ENCODE measurements around the gene COL4A1. TPM values are rescaled to one million over a fixed set of nuclear protein-coding genes. Genes with fewer than 3 reads are reported as not detected.
A peak's percentile ranks its signal among the peaks of the same experiment; 100 is the strongest.

Gene COL4A1
- polyA plus RNA-seq, 4 donors: 3.1 to 85.7 (median 32.2) TPM

- no peaks in the 10 kb centered on the region for H3K27me3 ChIP-seq (ENCODE audit: control insufficient read depth in 3 of 3, insufficient read depth in 3 of 3, low read length in 3 of 3)
- H3K9me3 ChIP-seq (ENCODE audit: control insufficient read depth in 2 of 2, insufficient read depth in 1 of 2, low read depth in 1 of 2, low read length in 1 of 2): no peaks in the 10 kb centered on the region
- H3K4me3 ChIP-seq (ENCODE audit: low read depth in 1 of 3, low read length in 3 of 3): no peak overlapping the region
- H3K4me1 ChIP-seq (ENCODE audit: control insufficient read depth in 3 of 3, insufficient read depth in 2 of 3, low read depth in 1 of 3, low read length in 2 of 3): no peaks in the 10 kb centered on the region
- FAIRE-seq: no peak
- DNase-seq: no peak
- H3K27ac ChIP-seq (ENCODE audit: low read depth in 1 of 3, low read length in 2 of 3): no peak overlapping the region
- 91 to 93% (median 92%) methylated on average over 17 of the region's 17 CpGs for WGBS, 3 donors
- peaks cover 0 to 30% (median 0%) of the 10 kb centered on the region in 3 donors for H3K36me3 ChIP-seq (ENCODE audit: control insufficient read depth in 3 of 3, insufficient read depth in 2 of 3, low read depth in 1 of 3, low read length in 3 of 3)
Observed at GRCh38 chr13:110152351-110152750, 154.6 kb downstream of the COL4A1 start.

GRCh38 chr13:110151462-110151861 lies 155.5 kb downstream of the COL4A1 start:
- FAIRE-seq (no peak), DNase-seq (no peak)
- Histone ChIP-seq H3K4me1 (ENCODE audit: control insufficient read depth in 3 of 3, insufficient read depth in 2 of 3, low read depth in 1 of 3, low read length in 2 of 3) (no peaks in the 10 kb centered on the region), H3K27ac (ENCODE audit: low read depth in 1 of 3, low read length in 2 of 3) (no peak overlapping the region), H3K9me3 (ENCODE audit: control insufficient read depth in 2 of 2, insufficient read depth in 1 of 2, low read depth in 1 of 2, low read length in 1 of 2) (no peaks in the 10 kb centered on the region), H3K27me3 (ENCODE audit: control insufficient read depth in 3 of 3, insufficient read depth in 3 of 3, low read length in 3 of 3) (no peaks in the 10 kb centered on the region), H3K4me3 (ENCODE audit: low read depth in 1 of 3, low read length in 3 of 3) (no peak overlapping the region), H3K36me3 (ENCODE audit: control insufficient read depth in 3 of 3, insufficient read depth in 2 of 3, low read depth in 1 of 3, low read length in 3 of 3) (peaks cover 0 to 30% (median 0%) of the 10 kb centered on the region in 3 donors)
- WGBS, 3 donors: 92 to 95% (median 93%) methylated on average over 12 of the region's 12 CpGs

GRCh38 chr13:110150384-110151101 lies 156.4 kb downstream of the COL4A1 start:
- FAIRE-seq: no peak
- Histone ChIP-seq H3K9me3 (ENCODE audit: control insufficient read depth in 2 of 2, insufficient read depth in 1 of 2, low read depth in 1 of 2, low read length in 1 of 2) (no peaks in the 10 kb centered on the region), H3K4me3 (ENCODE audit: low read depth in 1 of 3, low read length in 3 of 3) (no peak overlapping the region), H3K27ac (ENCODE audit: low read depth in 1 of 3, low read length in 2 of 3) (no peak overlapping the region), H3K36me3 (ENCODE audit: control insufficient read depth in 3 of 3, insufficient read depth in 2 of 3, low read depth in 1 of 3, low read length in 3 of 3) (peaks cover 0 to 28% (median 0%) of the 10 kb centered on the region in 3 donors), H3K4me1 (ENCODE audit: control insufficient read depth in 3 of 3, insufficient read depth in 2 of 3, low read depth in 1 of 3, low read length in 2 of 3) (no peaks in the 10 kb centered on the region), H3K27me3 (ENCODE audit: control insufficient read depth in 3 of 3, insufficient read depth in 3 of 3, low read length in 3 of 3) (no peaks in the 10 kb centered on the region)
- DNase-seq: no peak
- 78 to 86% (median 79%) methylated on average over 15 of the region's 15 CpGs for WGBS, 3 donors

- no peak for FAIRE-seq
- no peak for DNase-seq
- no peak overlapping the region for H3K27ac ChIP-seq (ENCODE audit: low read depth in 1 of 3, low read length in 2 of 3)
- no peaks in the 10 kb centered on the region for H3K9me3 ChIP-seq (ENCODE audit: control insufficient read depth in 2 of 2, insufficient read depth in 1 of 2, low read depth in 1 of 2, low read length in 1 of 2)
- peaks cover 0 to 17% (median 0%) of the 10 kb centered on the region in 3 donors for H3K36me3 ChIP-seq (ENCODE audit: control insufficient read depth in 3 of 3, insufficient read depth in 2 of 3, low read depth in 1 of 3, low read length in 3 of 3)
- H3K4me3 ChIP-seq (ENCODE audit: low read depth in 1 of 3, low read length in 3 of 3): no peak overlapping the region
- H3K27me3 ChIP-seq (ENCODE audit: control insufficient read depth in 3 of 3, insufficient read depth in 3 of 3, low read length in 3 of 3): no peaks in the 10 kb centered on the region
- 92 to 93% (median 93%) methylated on average over 7 of the region's 7 CpGs for WGBS, 3 donors
- no peaks in the 10 kb centered on the region for H3K4me1 ChIP-seq (ENCODE audit: control insufficient read depth in 3 of 3, insufficient read depth in 2 of 3, low read depth in 1 of 3, low read length in 2 of 3)
Observed at GRCh38 chr13:110149036-110149435, 157.9 kb downstream of the COL4A1 start.

- no peak overlapping the region for H3K4me3 ChIP-seq (ENCODE audit: low read depth in 1 of 3, low read length in 3 of 3)
- H3K36me3 ChIP-seq (ENCODE audit: control insufficient read depth in 3 of 3, insufficient read depth in 2 of 3, low read depth in 1 of 3, low read length in 3 of 3): no peaks in the 10 kb centered on the region
- DNase-seq: no peak
- WGBS, 3 donors: 89 to 95% (median 92%) methylated on average over 3 of the region's 3 CpGs
- no peak overlapping the region for H3K27ac ChIP-seq (ENCODE audit: low read depth in 1 of 3, low read length in 2 of 3)
- FAIRE-seq: no peak
- H3K4me1 ChIP-seq (ENCODE audit: control insufficient read depth in 3 of 3, insufficient read depth in 2 of 3, low read depth in 1 of 3, low read length in 2 of 3): peaks cover 0 to 6% (median 3%) of the 10 kb centered on the region in 3 donors
- H3K27me3 ChIP-seq (ENCODE audit: control insufficient read depth in 3 of 3, insufficient read depth in 3 of 3, low read length in 3 of 3): peaks cover 0 to 16% (median 0%) of the 10 kb centered on the region in 3 donors
- no peaks in the 10 kb centered on the region for H3K9me3 ChIP-seq (ENCODE audit: control insufficient read depth in 2 of 2, insufficient read depth in 1 of 2, low read depth in 1 of 2, low read length in 1 of 2)
Observed at GRCh38 chr13:110140099-110140498, 166.9 kb downstream of the COL4A1 start.

- Histone ChIP-seq H3K4me3 (ENCODE audit: low read depth in 1 of 3, low read length in 3 of 3) (peak overlapping the region in 1 of 3 donors; percentile 59), H3K27me3 (ENCODE audit: control insufficient read depth in 3 of 3, insufficient read depth in 3 of 3, low read length in 3 of 3) (peaks cover 0 to 16% (median 0%) of the 10 kb centered on the region in 3 donors), H3K36me3 (ENCODE audit: control insufficient read depth in 3 of 3, insufficient read depth in 2 of 3, low read depth in 1 of 3, low read length in 3 of 3) (no peaks in the 10 kb centered on the region), H3K9me3 (ENCODE audit: control insufficient read depth in 2 of 2, insufficient read depth in 1 of 2, low read depth in 1 of 2, low read length in 1 of 2) (no peaks in the 10 kb centered on the region), H3K27ac (ENCODE audit: low read depth in 1 of 3, low read length in 2 of 3) (peak overlapping the region in 1 of 3 donors; percentile 32), H3K4me1 (ENCODE audit: control insufficient read depth in 3 of 3, insufficient read depth in 2 of 3, low read depth in 1 of 3, low read length in 2 of 3) (peaks cover 0 to 6% (median 3%) of the 10 kb centered on the region in 3 donors)
- WGBS, 3 donors: 25 to 34% (median 31%) methylated on average over 8 of the region's 8 CpGs
- no peak for DNase-seq
- FAIRE-seq: no peak
Observed at GRCh38 chr13:110138700-110139036, 168.3 kb downstream of the COL4A1 start.

- DNase-seq: peak; percentile 19 to 82
- H3K36me3 ChIP-seq (ENCODE audit: control insufficient read depth in 3 of 3, insufficient read depth in 2 of 3, low read depth in 1 of 3, low read length in 3 of 3): no peaks in the 10 kb centered on the region
- no peaks in the 10 kb centered on the region for H3K9me3 ChIP-seq (ENCODE audit: control insufficient read depth in 2 of 2, insufficient read depth in 1 of 2, low read depth in 1 of 2, low read length in 1 of 2)
- peak overlapping the region in 2 of 3 donors; percentile 44 to 59 for H3K4me3 ChIP-seq (ENCODE audit: low read depth in 1 of 3, low read length in 3 of 3)
- FAIRE-seq: no peak
- H3K27me3 ChIP-seq (ENCODE audit: control insufficient read depth in 3 of 3, insufficient read depth in 3 of 3, low read length in 3 of 3): peaks cover 0 to 16% (median 0%) of the 10 kb centered on the region in 3 donors
- peaks cover 0 to 6% (median 3%) of the 10 kb centered on the region in 3 donors for H3K4me1 ChIP-seq (ENCODE audit: control insufficient read depth in 3 of 3, insufficient read depth in 2 of 3, low read depth in 1 of 3, low read length in 2 of 3)
- peak overlapping the region in 2 of 3 donors; percentile 24 to 32 for H3K27ac ChIP-seq (ENCODE audit: low read depth in 1 of 3, low read length in 2 of 3)
- 0 to 1% (median 1%) methylated on average over 53 to 60 of the region's 60 CpGs for WGBS, 3 donors
Observed at GRCh38 chr13:110138010-110138699, 168.8 kb downstream of the COL4A1 start.

GRCh38 chr13:110137680-110138009 lies 169.3 kb downstream of the COL4A1 start:
- 0 to 3% (median 1%) methylated on average over 7 of the region's 7 CpGs for WGBS, 3 donors
- peak overlapping the region in 2 of 3 donors; percentile 44 to 59 for H3K4me3 ChIP-seq (ENCODE audit: low read depth in 1 of 3, low read length in 3 of 3)
- no peaks in the 10 kb centered on the region for H3K9me3 ChIP-seq (ENCODE audit: control insufficient read depth in 2 of 2, insufficient read depth in 1 of 2, low read depth in 1 of 2, low read length in 1 of 2)
- no peak for FAIRE-seq
- peak; percentile 18 to 68 for DNase-seq
- H3K4me1 ChIP-seq (ENCODE audit: control insufficient read depth in 3 of 3, insufficient read depth in 2 of 3, low read depth in 1 of 3, low read length in 2 of 3): peaks cover 0 to 6% (median 3%) of the 10 kb centered on the region in 3 donors
- H3K36me3 ChIP-seq (ENCODE audit: control insufficient read depth in 3 of 3, insufficient read depth in 2 of 3, low read depth in 1 of 3, low read length in 3 of 3): no peaks in the 10 kb centered on the region
- H3K27ac ChIP-seq (ENCODE audit: low read depth in 1 of 3, low read length in 2 of 3): peak overlapping the region in 1 of 3 donors; percentile 24
- peaks cover 0 to 20% (median 0%) of the 10 kb centered on the region in 3 donors for H3K27me3 ChIP-seq (ENCODE audit: control insufficient read depth in 3 of 3, insufficient read depth in 3 of 3, low read length in 3 of 3)

Data from small intestine (tissue), 7 donors.